22Rv1 (cell line): Measurements from ENCODE around the gene SLF1.
A peak's percentile ranks its signal among the peaks of the same experiment; 100 is the strongest.

Source experiments
- H3K27ac ChIP-seq: fragments of 450-650 bp; 2 replicates; pipeline ENCODE4 v1.5.1; 2017
- CTCF ChIP-seq: fragments of 450-650 bp; IDR thresholded peaks from 2 replicates; pipeline ENCODE4 v1.5.1; 2017; ENCODE audit warnings: mild to moderate bottlenecking
- ZFX ChIP-seq: fragments of 450-650 bp; IDR thresholded peaks from 2 replicates; pipeline ENCODE4 v1.6.1; 2017; ENCODE audit warnings: antibody characterized with exemption, borderline replicate concordance

Gene SLF1

GRCh38 chr5:94682814-94683520 is 64.5 kb downstream of the SLF1 start:
- TF ChIP-seq CTCF: no peak
- no peak for TF ChIP-seq ZFX

DNA sequence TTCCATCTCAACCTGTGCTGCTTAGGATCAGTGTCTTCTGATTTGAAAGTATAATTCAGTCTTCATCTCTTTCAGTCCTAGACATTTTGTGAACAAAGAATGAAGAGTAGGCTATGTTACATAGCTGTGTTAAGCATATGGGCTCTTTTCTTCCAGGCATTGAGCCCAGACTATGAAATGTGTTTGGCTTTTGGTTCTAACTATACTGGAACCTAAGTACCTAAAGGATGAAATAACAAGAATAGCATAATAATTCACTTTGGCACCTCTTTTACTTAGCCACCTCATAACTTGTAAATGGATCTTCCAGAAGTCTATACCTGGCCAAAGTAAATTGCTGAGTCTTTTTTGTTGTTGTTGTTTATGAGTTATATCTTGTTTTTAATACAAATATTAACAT is 71.4 kb downstream of the SLF1 start:
- H3K27ac ChIP-seq: no peak overlapping the region
- TF ChIP-seq CTCF (no peak), ZFX (no peak)

More at GRCh38 chr5:94682814-94683520, 64.5 kb downstream of the SLF1 start:
- no peak overlapping the region for H3K27ac ChIP-seq

GRCh38 chr5:94690778-94691177 is 72.3 kb downstream of the SLF1 start:
- H3K27ac ChIP-seq: no peak overlapping the region
- TF ChIP-seq CTCF (no peak), ZFX (no peak)

- no peak overlapping the region for H3K27ac ChIP-seq
- TF ChIP-seq ZFX (no peak), CTCF (no peak)
Measured at GRCh38 chr5:94691291-94691690, 72.8 kb downstream of the SLF1 start.

DNA sequence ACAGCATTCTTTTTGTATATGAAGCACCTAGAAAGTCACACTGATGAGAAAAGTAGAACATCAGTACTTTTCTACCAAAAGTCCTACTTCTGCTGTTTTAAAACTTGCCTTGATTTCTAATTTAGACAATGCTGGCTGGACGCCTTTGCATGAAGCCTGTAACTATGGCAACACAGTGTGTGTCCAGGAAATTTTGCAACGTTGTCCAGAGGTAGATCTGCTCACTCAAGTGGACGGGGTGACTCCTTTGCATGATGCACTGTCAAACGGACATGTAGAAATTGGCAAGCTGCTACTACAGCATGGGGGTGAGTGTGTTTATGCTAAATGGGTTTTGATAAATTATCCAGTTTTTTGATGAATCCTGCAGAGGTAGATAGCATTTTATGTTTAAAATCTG is 73.5 kb downstream of the SLF1 start:
- no peak for TF ChIP-seq ZFX

GRCh38 chr5:94692581-94692980 is 74.1 kb downstream of the SLF1 start:
- TF ChIP-seq ZFX: no peak
- no peak for TF ChIP-seq CTCF
- no peak overlapping the region for H3K27ac ChIP-seq

More for the DNA sequence above, 73.5 kb downstream of the SLF1 start:
- H3K27ac ChIP-seq: no peak overlapping the region

DNA sequence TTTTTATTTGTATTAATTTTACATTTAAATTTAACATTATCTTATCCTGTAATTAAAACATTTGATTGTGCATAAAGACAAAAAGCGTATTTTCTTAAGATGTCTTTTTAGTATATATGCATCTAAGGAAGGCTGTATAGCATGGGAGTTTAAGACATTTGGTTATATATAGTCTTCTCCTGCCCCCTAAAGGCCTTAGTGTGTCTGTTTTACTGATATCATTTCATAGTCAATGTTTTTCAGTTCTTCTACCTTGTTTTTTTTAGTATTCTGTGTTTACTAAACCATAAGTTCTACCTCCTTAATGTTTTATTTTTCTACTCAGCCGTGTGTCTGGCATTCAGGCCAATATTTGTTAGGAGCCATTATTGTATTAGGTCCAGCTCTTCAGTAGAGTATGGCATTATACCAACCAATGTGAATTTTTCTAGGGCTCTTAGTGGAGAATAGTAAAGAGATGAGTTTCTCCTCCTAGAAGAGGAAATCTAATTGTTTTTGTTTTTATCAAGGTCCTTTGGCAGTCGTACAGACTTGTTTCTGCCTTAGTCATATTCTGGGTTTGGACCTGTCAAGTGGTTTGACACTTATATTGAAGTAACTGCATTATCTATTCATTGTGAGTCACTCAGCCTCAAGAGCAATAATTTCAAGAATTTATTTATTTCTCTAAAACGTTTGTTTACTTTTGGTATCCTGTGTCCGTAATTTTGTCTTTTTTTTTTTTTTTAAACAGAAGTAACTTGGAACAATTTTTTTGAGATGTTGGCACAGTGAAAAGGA is 74.8 kb downstream of the SLF1 start:
- TF ChIP-seq ZFX (no peak), CTCF (peak; percentile 50)

More for the DNA sequence above, 74.8 kb downstream of the SLF1 start:
- H3K27ac ChIP-seq: no peak overlapping the region
